Measurements from ENCODE around the gene RFX4.
A peak's percentile ranks its signal among the peaks of the same experiment; 100 is the strongest.

The RFX4 gene

DNA sequence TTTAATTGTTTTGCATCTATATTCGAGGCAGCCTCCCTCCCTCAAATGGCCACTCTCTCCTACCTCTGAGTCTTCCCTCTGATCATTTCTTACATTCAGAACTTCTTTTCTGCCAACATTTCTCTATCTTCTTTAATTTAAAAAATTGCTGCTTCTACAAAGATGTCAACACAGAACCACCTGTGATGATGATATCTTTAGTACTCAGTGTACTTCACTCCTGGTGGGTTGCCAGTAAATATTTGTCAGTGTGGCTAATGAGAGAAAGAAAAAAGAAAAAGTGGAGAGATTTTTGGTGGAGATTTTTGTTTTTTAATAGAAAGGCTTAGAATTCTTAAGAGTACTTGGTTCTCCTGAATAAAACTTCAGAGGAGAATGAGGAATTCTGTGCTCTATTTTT lies 199.8 kb downstream of the RFX4 start:
- peaks cover 14% of the 10 kb centered on the region for H3K36me3 Mint-ChIP-seq
- H3K4me3 Mint-ChIP-seq: no peak overlapping the region
- no peak for ATAC-seq
- DNase-seq (ENCODE audit: low spot score in 2 of 2): no peak
- no peaks in the 10 kb centered on the region for H3K9me3 Mint-ChIP-seq
- H3K4me1 Mint-ChIP-seq: peaks cover 22% of the 10 kb centered on the region
- H3K27ac Mint-ChIP-seq: no peak overlapping the region

DNA sequence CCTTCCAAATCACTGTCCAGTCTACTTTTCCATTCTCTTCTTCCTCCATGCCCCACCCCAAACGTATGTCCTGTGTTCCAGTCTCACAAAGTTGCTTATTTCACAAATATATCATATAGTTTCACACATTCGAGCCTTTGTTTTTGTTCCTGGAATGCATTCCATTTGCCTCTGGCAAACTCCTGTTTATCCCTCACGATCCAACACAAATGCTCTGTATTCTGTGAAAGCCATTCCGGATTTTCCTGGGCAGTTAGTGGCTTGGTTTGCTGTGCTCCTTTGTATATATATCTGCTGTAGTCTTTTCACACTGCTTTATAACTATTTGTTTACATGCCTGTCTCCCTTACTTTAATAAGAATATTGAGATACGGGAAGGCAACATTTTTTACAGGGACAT lies 200.7 kb downstream of the RFX4 start:
- DNase-seq (ENCODE audit: low spot score in 2 of 2) (no peak), ATAC-seq (no peak)
- H3K9me3 Mint-ChIP-seq: no peaks in the 10 kb centered on the region
- no peak overlapping the region for H3K27ac Mint-ChIP-seq
- peaks cover 14% of the 10 kb centered on the region for H3K36me3 Mint-ChIP-seq
- no peak overlapping the region for H3K4me3 Mint-ChIP-seq
- peaks cover 22% of the 10 kb centered on the region for H3K4me1 Mint-ChIP-seq

DNA sequence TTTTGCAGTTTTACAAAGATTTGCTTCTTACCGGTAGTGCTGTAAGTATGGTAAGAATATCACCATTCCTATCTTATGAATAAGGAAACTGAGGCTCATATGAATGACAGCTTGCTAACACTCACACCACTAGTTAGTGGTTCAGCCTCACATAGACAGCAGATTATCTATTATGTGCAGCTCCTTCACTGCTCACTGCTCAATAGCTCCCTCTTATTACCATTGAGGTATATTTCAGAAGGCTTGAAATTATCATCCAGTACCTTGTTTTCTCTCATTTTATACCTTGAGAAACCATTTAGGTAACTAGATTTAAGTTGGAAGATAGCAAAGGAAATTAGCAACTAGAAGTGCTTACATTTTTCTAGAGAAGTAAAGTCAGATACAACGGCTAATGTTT lies 207.2 kb downstream of the RFX4 start:
- Mint-ChIP-seq H3K4me3 (no peak overlapping the region), H3K36me3 (peaks cover 16% of the 10 kb centered on the region), H3K4me1 (peaks cover 10% of the 10 kb centered on the region), H3K9me3 (no peaks in the 10 kb centered on the region), H3K27ac (no peak overlapping the region)
- ATAC-seq: no peak
- DNase-seq (ENCODE audit: low spot score in 2 of 2): no peak

DNA sequence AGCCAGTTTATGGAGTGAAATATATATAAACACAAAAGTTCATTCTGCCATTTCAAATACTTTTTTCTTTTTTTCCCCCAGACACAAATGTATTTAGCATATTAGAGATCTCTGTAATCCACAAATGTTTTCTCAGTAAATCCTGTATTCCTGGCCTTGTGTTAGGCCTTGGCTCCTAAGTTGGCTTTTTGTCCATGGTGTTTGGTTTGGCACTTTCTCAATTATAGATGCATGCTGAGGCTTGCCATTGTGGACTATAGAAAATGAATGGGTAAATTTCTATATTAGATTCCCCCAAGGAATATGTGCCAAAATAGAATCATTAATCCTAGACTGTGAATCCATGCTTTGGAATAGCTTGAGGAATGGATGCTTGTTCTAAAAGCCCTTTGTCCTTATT lies 208.7 kb downstream of the RFX4 start:
- H3K36me3 Mint-ChIP-seq: peaks cover 12% of the 10 kb centered on the region
- H3K9me3 Mint-ChIP-seq: no peaks in the 10 kb centered on the region
- no peak overlapping the region for H3K27ac Mint-ChIP-seq
- H3K4me3 Mint-ChIP-seq: no peak overlapping the region
- no peak for DNase-seq (ENCODE audit: low spot score in 2 of 2)
- H3K4me1 Mint-ChIP-seq: peaks cover 8% of the 10 kb centered on the region
- no peak for ATAC-seq

DNA sequence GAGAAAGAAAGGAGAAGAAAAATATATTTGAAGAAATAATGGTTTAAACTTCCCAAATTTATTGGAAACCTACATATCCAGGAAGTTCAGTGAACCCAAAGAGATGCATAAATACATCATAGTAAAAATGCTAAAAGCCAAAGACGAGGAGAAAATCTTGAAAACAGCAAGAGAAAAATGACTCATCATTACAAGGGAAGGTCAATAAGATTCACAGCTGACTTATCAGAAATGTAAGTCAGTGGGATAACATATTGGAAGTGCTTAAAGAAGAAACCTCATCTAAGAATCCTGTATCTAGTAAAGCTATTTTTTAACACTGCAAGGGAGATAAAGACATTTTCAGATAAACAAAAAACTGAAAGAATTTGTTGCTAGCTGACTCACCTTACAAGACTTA lies 211.6 kb downstream of the RFX4 start:
- Mint-ChIP-seq H3K9me3 (no peaks in the 10 kb centered on the region), H3K27ac (no peak overlapping the region), H3K4me1 (peaks cover 1% of the 10 kb centered on the region), H3K4me3 (no peak overlapping the region), H3K36me3 (peaks cover 12% of the 10 kb centered on the region)
- ATAC-seq (no peak), DNase-seq (ENCODE audit: low spot score in 2 of 2) (no peak)

DNA sequence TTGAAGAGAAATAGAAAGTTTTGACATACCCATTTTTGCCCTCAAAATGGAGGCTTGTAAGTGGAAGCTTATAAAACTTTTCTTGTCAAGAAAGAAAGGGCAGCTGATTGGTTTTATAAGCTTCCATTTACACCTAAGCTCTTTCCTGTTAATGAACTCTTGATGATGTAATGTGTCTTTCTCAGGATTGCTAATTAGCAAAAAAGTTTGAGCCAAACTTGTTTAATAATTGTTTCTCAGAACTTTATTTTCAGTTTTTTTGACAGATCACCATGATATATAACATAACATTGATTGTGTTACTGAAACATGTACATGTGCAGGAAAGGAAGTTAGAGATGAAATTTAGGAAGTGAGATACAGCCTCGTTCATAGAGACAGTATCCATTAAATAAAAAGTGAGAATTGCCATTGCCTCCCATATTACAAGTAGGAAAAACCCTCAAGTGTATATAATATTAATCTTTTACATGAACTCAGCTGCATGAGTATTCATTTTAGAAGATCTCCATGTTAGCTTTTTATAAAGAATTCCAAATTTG lies 218.4 kb downstream of the RFX4 start:
- ATAC-seq (no peak), DNase-seq (ENCODE audit: low spot score in 2 of 2) (no peak)
- H3K9me3 Mint-ChIP-seq: no peaks in the 10 kb centered on the region
- H3K36me3 Mint-ChIP-seq: peaks cover 14% of the 10 kb centered on the region
- no peak overlapping the region for H3K4me3 Mint-ChIP-seq
- H3K4me1 Mint-ChIP-seq: no peaks in the 10 kb centered on the region
- H3K27ac Mint-ChIP-seq: peak overlapping the region; percentile 24

DNA sequence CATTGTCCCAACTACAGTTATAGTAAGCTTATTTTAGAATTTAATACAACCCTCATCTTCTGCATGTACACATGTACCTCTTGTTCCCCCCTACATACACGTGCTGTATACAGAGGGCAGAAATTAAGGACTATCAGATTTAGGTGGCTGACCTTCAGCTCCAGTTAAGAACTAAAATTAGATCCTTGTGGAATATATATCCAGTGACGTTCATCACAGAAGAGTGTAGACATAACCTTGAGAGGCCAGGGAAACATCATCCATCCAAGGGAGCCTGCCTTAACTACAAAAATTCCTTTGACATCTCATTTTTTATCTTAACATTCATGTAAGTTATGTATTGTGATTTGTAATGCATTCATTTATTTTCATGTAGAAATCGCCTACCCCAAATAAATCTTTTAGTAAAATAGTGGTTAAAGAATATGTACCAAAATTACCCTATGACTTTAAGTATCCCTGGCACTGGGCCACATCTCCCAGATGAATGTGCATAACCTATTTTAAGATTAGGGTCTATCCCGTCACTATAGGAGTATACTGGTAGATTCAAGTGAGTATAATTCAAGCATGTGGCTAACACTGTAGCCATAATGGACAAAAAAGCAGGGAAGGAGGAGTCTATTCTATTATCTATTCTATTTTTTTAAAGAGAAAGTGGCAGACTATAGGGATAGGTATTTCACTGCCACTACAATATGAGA lies 219.2 kb downstream of the RFX4 start:
- ATAC-seq: no peak
- Mint-ChIP-seq H3K36me3 (peaks cover 19% of the 10 kb centered on the region), H3K4me3 (no peak overlapping the region), H3K9me3 (no peaks in the 10 kb centered on the region), H3K27ac (no peak overlapping the region), H3K4me1 (no peaks in the 10 kb centered on the region)
- no peak for DNase-seq (ENCODE audit: low spot score in 2 of 2)

DNA sequence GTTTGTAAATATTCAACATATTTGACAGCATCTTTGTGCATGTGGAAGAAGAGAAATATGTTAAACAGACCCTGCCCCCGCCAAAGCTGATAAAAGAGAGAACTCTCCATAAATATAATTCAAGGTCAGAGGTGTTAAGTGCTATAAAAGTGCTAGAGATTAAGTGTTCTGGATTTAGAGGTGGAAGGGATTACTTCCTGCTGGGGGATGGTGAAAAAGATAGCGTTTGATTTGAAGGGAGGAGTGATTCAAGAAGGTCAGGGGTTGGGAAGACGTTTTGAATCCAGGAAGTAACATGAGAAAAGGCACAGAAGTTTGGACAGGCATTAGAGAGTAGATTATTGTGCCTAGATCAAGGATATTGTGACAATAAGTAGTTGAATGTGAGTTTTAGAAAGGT lies 221.9 kb downstream of the RFX4 start:
- no peaks in the 10 kb centered on the region for H3K4me1 Mint-ChIP-seq
- H3K4me3 Mint-ChIP-seq: no peak overlapping the region
- H3K9me3 Mint-ChIP-seq: no peaks in the 10 kb centered on the region

More for the DNA sequence above, 221.9 kb downstream of the RFX4 start:
- Mint-ChIP-seq H3K27ac (no peak overlapping the region), H3K36me3 (peaks cover 19% of the 10 kb centered on the region)
- DNase-seq (ENCODE audit: low spot score in 2 of 2) (no peak), ATAC-seq (no peak)

All from stimulated activated effector memory CD8-positive, alpha-beta T cell treated with anti-CD3 and anti-CD28 coated beads, Interleukin-12 subunit alpha, Interleukin-12 subunit beta, amount 100 ng/mL, for 72 hours (primary cell).